ENCODE data around the gene SLC26A5. TPM values are rescaled to one million over a fixed set of nuclear protein-coding genes. Genes with fewer than 3 reads are reported as not detected.

Gene SLC26A5
- total and polyA plus RNA-seq, 2 of the 8 experiments (the other 6 are each of a cell fraction or from before 2014, with no cell fraction given): 0.09 to 0.24 TPM

DNA sequence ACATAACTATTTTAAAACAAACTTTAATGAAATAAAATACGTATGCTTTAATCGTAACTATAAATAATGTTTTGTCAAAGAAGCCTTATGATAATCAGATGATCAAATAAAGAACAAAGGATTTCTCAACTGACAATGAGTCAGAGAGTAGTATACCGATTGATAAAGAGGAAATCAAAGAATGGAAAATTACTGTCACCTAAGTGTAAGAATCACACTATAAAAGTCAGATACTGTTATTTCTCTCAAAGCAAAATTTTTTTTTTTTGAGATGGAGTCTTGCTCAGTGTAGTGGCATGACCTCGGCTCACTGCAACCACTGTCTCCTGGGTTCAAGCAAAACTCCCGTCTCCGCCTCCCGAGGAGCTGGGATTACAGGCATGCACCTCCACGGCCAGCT, 120.3 kb downstream of the SLC26A5 start:
- Histone ChIP-seq H3K36me3 (ENCODE audit: control insufficient read depth in 2 of 4, insufficient read depth in 4 of 4, low read length in 3 of 4) (peaks cover 7 to 58% (median 26%) of the 10 kb centered on the region in 4 experiments), H3K23ac (ENCODE audit: insufficient read length) (no peak overlapping the region), H4K8ac (ENCODE audit: extremely low read depth, insufficient read depth, low read length) (no peak overlapping the region), H3K18ac (ENCODE audit: extremely low read depth, low read length) (no peak overlapping the region), H4K5ac (ENCODE audit: insufficient read length, low read depth, low read length) (no peak overlapping the region), H2AFZ (ENCODE audit: low read length) (no peak overlapping the region), H3K56ac (replicated peaks; ENCODE audit: insufficient read length, low read depth, low read length) (no peak overlapping the region), H3K9ac (replicated peaks in 1 of 4; ENCODE audit: extremely low read depth in 1 of 4, low read depth in 3 of 4, low read length in 3 of 4) (no peak overlapping the region), H2BK15ac (ENCODE audit: low read length) (no peak overlapping the region), H3K23me2 (ENCODE audit: low read depth, low read length) (no peaks in the 10 kb centered on the region), H3K27ac (ENCODE audit: low read depth, low read length) (no peak overlapping the region), H3K79me1 (ENCODE audit: low read depth, low read length) (no peaks in the 10 kb centered on the region), H3K9me3 (ENCODE audit: insufficient read depth in 2 of 2, low read depth in 1 of 2, low read length in 1 of 2) (no peaks in the 10 kb centered on the region), H2BK120ac (replicated peaks; ENCODE audit: low read depth, low read length) (no peak overlapping the region), H4K20me1 (replicated peaks in 1 of 2; ENCODE audit: control insufficient read depth in 1 of 2, insufficient read depth in 2 of 2, low read length in 2 of 2) (peaks cover 0 to 2% of the 10 kb centered on the region in 2 experiments), H2BK5ac (ENCODE audit: low read depth, low read length) (no peak overlapping the region), H3K14ac (ENCODE audit: insufficient read length) (no peak overlapping the region), H4K91ac (replicated peaks; ENCODE audit: insufficient read length, low read length) (no peak overlapping the region), H3K4me1 (replicated peaks in 1 of 4; ENCODE audit: control insufficient read depth in 3 of 4, insufficient read depth in 4 of 4, low read length in 3 of 4) (peaks cover 0 to 7% (median 1%) of the 10 kb centered on the region in 4 experiments; a peak in 5 of 7 replicates), H3K27me3 (replicated peaks in 1 of 4; ENCODE audit: control insufficient read depth in 3 of 4, extremely low read depth in 1 of 4, insufficient read depth in 3 of 4, low read length in 3 of 4) (no peaks in the 10 kb centered on the region), H3K4me2 (ENCODE audit: insufficient read depth in 1 of 2, low read depth in 2 of 2, low read length in 2 of 2) (no peak overlapping the region), H2BK20ac (ENCODE audit: low read length) (no peak overlapping the region), H3K79me2 (ENCODE audit: control insufficient read depth in 1 of 2, insufficient read depth in 2 of 2, low read length in 2 of 2) (no peaks in the 10 kb centered on the region), H2AK5ac (ENCODE audit: low read depth, low read length) (no peak overlapping the region), H3K4me3 (ENCODE audit: extremely low read depth in 1 of 4, insufficient read depth in 2 of 4, low read depth in 3 of 4, low read length in 4 of 4) (no peak overlapping the region), H3K4ac (replicated peaks; ENCODE audit: insufficient read length, low read depth, low read length) (no peak overlapping the region), H2BK12ac (ENCODE audit: low read depth, low read length) (no peak overlapping the region)
- DNase-seq (ENCODE audit: low read depth in 1 of 2, low spot score in 2 of 2) (no peak), FAIRE-seq (no peak)
- CTCF ChIA-PET (ENCODE audit: partially characterized antibody): interaction anchor here (0.7 to 1.5 kb wide), 4 partner anchors 13 to 81 kb away, joined by 3 to 5 read pairs (median 4); no protein-coding TSS in a partner anchor
- TF ChIP-seq GTF2F1 (IDR thresholded peaks at IDR 0.05; ENCODE audit: borderline replicate concordance, low read depth, low read length) (no peak), TAF7 (optimal IDR thresholded peaks at IDR 0.05; ENCODE audit: borderline replicate concordance, low read depth, low read length) (no peak), POU5F1 (IDR thresholded peaks at IDR 0.05; ENCODE audit: low read depth, low read length) (no peak), RXRA (IDR thresholded peaks at IDR 0.05; ENCODE audit: insufficient read depth, low read depth, low read length) (no peak), TAF1 (IDR thresholded peaks at IDR 0.05; ENCODE audit: low read depth, low read length) (no peak), CHD2 (IDR thresholded peaks at IDR 0.05; ENCODE audit: low read length) (no peak), CREB1 (IDR thresholded peaks at IDR 0.05) (no peak), SIX5 (IDR thresholded peaks at IDR 0.05; ENCODE audit: low read depth, low read length) (no peak)
- TF ChIP-seq, protein P1, sequence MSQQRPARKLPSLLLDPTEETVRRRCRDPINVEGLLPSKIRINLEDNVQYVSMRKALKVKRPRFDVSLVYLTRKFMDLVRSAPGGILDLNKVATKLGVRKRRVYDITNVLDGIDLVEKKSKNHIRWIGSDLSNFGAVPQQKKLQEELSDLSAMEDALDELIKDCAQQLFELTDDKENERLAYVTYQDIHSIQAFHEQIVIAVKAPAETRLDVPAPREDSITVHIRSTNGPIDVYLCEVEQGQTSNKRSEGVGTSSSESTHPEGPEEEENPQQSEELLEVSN (IDR thresholded peaks at IDR 0.05): no peak
- POLR2A ChIA-PET (ENCODE audit: partially characterized antibody): interaction anchor here (1.0 kb wide), 1 partner anchor 13 kb away, joined by 3 read pairs; no protein-coding TSS in a partner anchor
- WGBS, 2 experiments (ENCODE audit: extremely low coverage in 1 of 2, insufficient coverage in 1 of 2, insufficient read length in 1 of 2, insufficient replicate concordance in 2 of 2, low coverage in 1 of 2, low lambda C conversion rate in 2 of 2, missing lambda C conversion rate in 1 of 2): 97% methylated on average over 8 of the region's 8 CpGs; no CpG with 5 or more reads in 1 of the 2 experiments
